PC-3 (cell line): ENCODE data around the gene ACSM3.

ENCODE experiments used
- EZH2 ChIP-seq: fragments of 300-600 bp; sonication (generic); IDR thresholded peaks from one replicate; pipeline ENCODE4 v1.6.1; 2017; ENCODE audit warnings: antibody characterized with exemption, mild to moderate bottlenecking, low read length; ENCODE audit not compliant: unreplicated experiment
- EZH2phosphoT487 ChIP-seq: fragments of 300-600 bp; sonication (generic); IDR thresholded peaks from 2 replicates; pipeline ENCODE4 v1.6.1; 2018; ENCODE audit warnings: mild to moderate bottlenecking, antibody characterized with exemption, low read length, borderline replicate concordance
- TF ChIP-seq, protein P1 (sequence below): fragments of 300-600 bp; sonication (generic); conservative IDR thresholded peaks from 2 replicates; pipeline ENCODE4 v1.5.1; 2017; ENCODE audit warnings: antibody characterized with exemption, low read depth, mild to moderate bottlenecking, low read length

- TF ChIP-seq, protein P1, sequence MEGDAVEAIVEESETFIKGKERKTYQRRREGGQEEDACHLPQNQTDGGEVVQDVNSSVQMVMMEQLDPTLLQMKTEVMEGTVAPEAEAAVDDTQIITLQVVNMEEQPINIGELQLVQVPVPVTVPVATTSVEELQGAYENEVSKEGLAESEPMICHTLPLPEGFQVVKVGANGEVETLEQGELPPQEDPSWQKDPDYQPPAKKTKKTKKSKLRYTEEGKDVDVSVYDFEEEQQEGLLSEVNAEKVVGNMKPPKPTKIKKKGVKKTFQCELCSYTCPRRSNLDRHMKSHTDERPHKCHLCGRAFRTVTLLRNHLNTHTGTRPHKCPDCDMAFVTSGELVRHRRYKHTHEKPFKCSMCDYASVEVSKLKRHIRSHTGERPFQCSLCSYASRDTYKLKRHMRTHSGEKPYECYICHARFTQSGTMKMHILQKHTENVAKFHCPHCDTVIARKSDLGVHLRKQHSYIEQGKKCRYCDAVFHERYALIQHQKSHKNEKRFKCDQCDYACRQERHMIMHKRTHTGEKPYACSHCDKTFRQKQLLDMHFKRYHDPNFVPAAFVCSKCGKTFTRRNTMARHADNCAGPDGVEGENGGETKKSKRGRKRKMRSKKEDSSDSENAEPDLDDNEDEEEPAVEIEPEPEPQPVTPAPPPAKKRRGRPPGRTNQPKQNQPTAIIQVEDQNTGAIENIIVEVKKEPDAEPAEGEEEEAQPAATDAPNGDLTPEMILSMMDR, result no peak
- TF ChIP-seq EZH2phosphoT487 (no peak), EZH2 (no peak)
These were observed 62.3 kb downstream of the ACSM3 start for GRCh38 chr16:20826039-20826566.
